HepG2 (cell line): ENCODE results near the gene RASSF7. TPM values are rescaled to one million over a fixed set of nuclear protein-coding genes. Genes with fewer than 3 reads are reported as not detected.

ENCODE experiments used
- BHLHE40 ChIP-seq: IDR thresholded peaks from 2 replicates; pipeline ENCODE4 v1.6.1; 2011; ENCODE audit warnings: low read length, improper control_type of control experiment
- FOXJ3 ChIP-seq: sonication (generic); formaldehyde crosslinking; IDR thresholded peaks from 2 replicates; pipeline ENCODE4 v1.4.0; 2020; ENCODE audit warnings: missing genetic modification reagents, mild to moderate bottlenecking, borderline replicate concordance
- GATAD1 ChIP-seq: IDR thresholded peaks from 2 replicates; pipeline ENCODE4 v1.6.1; 2016; ENCODE audit warnings: missing genetic modification reagents, missing compliant biosample characterization
- KAT2B ChIP-seq: fragments of 150-350 bp; IDR thresholded peaks from 2 replicates; pipeline ENCODE4 v1.6.1; 2014; ENCODE audit warnings: low read depth, low read length, borderline replicate concordance
- NFE2L2 ChIP-seq: fragments of 150-350 bp; IDR thresholded peaks from 2 replicates; pipeline ENCODE4 v1.6.1; 2014; ENCODE audit warnings: low read length
- NR1H2 ChIP-seq: sonication (generic); formaldehyde crosslinking; IDR thresholded peaks from 2 replicates; pipeline ENCODE4 v1.8.1; 2022; ENCODE audit warnings: low read depth, missing genetic modification reagents, borderline replicate concordance
- RFXAP ChIP-seq: sonication (generic); formaldehyde crosslinking; IDR thresholded peaks from 2 replicates; pipeline ENCODE4 v1.4.0; 2020; ENCODE audit warnings: missing genetic modification reagents, borderline replicate concordance
- SRSF1 ChIP-seq: fragments of 200-400 bp; formaldehyde crosslinking; optimal IDR thresholded peaks from 2 replicates; pipeline ENCODE3; 2017; ENCODE audit warnings: mild to moderate bottlenecking, low read depth, low read length, moderate library complexity
- TSC22D2 ChIP-seq: sonication (generic); formaldehyde crosslinking; IDR thresholded peaks from 2 replicates; pipeline ENCODE4 v1.5.1; 2020; ENCODE audit warnings: missing genetic modification reagents, mild to moderate bottlenecking, borderline replicate concordance
- WIZ ChIP-seq: sonication (generic); formaldehyde crosslinking; IDR thresholded peaks from 2 replicates; pipeline ENCODE4 v1.5.1; 2020; ENCODE audit warnings: mild to moderate bottlenecking, missing genetic modification reagents
- ZFP1 ChIP-seq: IDR thresholded peaks from 2 replicates; pipeline ENCODE4 v1.6.1; 2016
- ZFX ChIP-seq: sonication (generic); formaldehyde crosslinking; IDR thresholded peaks from 2 replicates; pipeline ENCODE4 v1.4.0; 2020; ENCODE audit warnings: mild to moderate bottlenecking, low read depth, missing genetic modification reagents, moderate library complexity
- ZMYM2 ChIP-seq: sonication (generic); formaldehyde crosslinking; IDR thresholded peaks from 2 replicates; pipeline ENCODE4 v1.8.0; 2022; ENCODE audit warnings: mild to moderate bottlenecking, missing genetic modification reagents
- ZNF138 ChIP-seq: sonication (generic); formaldehyde crosslinking; IDR thresholded peaks from 2 replicates; pipeline ENCODE4 v1.5.0; 2020; ENCODE audit warnings: mild to moderate bottlenecking, low read depth, missing genetic modification reagents
- ZNF230 ChIP-seq: sonication (generic); formaldehyde crosslinking; IDR thresholded peaks from 2 replicates; pipeline ENCODE4 v1.4.0; 2020; ENCODE audit warnings: mild to moderate bottlenecking, missing genetic modification reagents
- ZNF33A ChIP-seq: sonication (generic); formaldehyde crosslinking; IDR thresholded peaks from 2 replicates; pipeline ENCODE4 v1.5.1; 2020; ENCODE audit warnings: missing genetic modification reagents, mild to moderate bottlenecking, moderate library complexity, borderline replicate concordance
- ZNF446 ChIP-seq: sonication (generic); formaldehyde crosslinking; IDR thresholded peaks from 2 replicates; pipeline ENCODE4 v1.5.0; 2020; ENCODE audit warnings: mild to moderate bottlenecking, missing genetic modification reagents
- ZNF501 ChIP-seq: sonication (generic); formaldehyde crosslinking; IDR thresholded peaks from 2 replicates; pipeline ENCODE4 v1.5.1; 2020; ENCODE audit warnings: mild to moderate bottlenecking, moderate library complexity, missing genetic modification reagents
- ZNF572 ChIP-seq: sonication (generic); formaldehyde crosslinking; IDR thresholded peaks from 2 replicates; pipeline ENCODE4 v1.5.1; 2020; ENCODE audit warnings: mild to moderate bottlenecking, missing genetic modification reagents
- polyA plus RNA-seq, 8 experiments: library from polyadenylated mRNA; depleted of rRNA in 3 of 8; stranded (reverse) in 7 of 8; unstranded in 1 of 8; fragments of >200 nt; fragmentation: Illumina TruSeq in 4 of 8; extraction: Trizol in 4 of 8; gene quantifications; 2 replicates each; pipeline versions ENCODE4 v1.2.1 to v1.2.3, GENCODE V29; 2011 to 2016; ENCODE audit warnings: low read depth in 4 of 8, missing spikeins in 1 of 8, mixed read lengths in 1 of 8; ENCODE audit not compliant: insufficient read depth in 1 of 8
- total RNA-seq, 5 experiments: library from RNA; depleted of rRNA; stranded (reverse); fragments of >200 nt; fragmentation: Illumina TruSeq; extraction: Trizol; gene quantifications; 2 replicates each; pipeline ENCODE4 v1.2.3, GENCODE V29; 2016; ENCODE audit warnings: low read depth in 1 of 5
- TF ChIP-seq, protein P1 (sequence below), 2 experiments: sonication (generic) in 1 of 2; formaldehyde crosslinking in 1 of 2; IDR thresholded peaks; 2 replicates each; pipeline versions ENCODE4 v1.4.0 to v1.6.1; 2018 to 2020; ENCODE audit warnings: missing genetic modification reagents in 2 of 2, borderline replicate concordance in 1 of 2, low read depth in 1 of 2, mild to moderate bottlenecking in 1 of 2, missing biosample characterization in 1 of 2
- TF ChIP-seq, protein P2 (sequence below): sonication (generic); formaldehyde crosslinking; IDR thresholded peaks from 2 replicates; pipeline ENCODE4 v1.8.1; 2023; ENCODE audit warnings: mild to moderate bottlenecking, missing genetic modification reagents
- TF ChIP-seq, protein P3 (sequence below): IDR thresholded peaks from 2 replicates; pipeline ENCODE4 v1.6.1; 2012; ENCODE audit warnings: inconsistent platforms
- TF ChIP-seq, protein P4 (sequence below): conservative IDR thresholded peaks from 2 replicates; pipeline ENCODE4 v1.6.1; 2018; ENCODE audit warnings: missing genetic modification reagents
- TF ChIP-seq, protein P5 (sequence below): sonication (generic); formaldehyde crosslinking; conservative IDR thresholded peaks from 2 replicates; pipeline ENCODE4 v1.4.0; 2020; ENCODE audit warnings: missing genetic modification reagents

RASSF7 gene
- total and polyA plus RNA-seq, 2 of the 13 experiments (the other 11 are each of a cell fraction or from before 2014, with no cell fraction given), result 20.2 to 28.6 TPM

DNA sequence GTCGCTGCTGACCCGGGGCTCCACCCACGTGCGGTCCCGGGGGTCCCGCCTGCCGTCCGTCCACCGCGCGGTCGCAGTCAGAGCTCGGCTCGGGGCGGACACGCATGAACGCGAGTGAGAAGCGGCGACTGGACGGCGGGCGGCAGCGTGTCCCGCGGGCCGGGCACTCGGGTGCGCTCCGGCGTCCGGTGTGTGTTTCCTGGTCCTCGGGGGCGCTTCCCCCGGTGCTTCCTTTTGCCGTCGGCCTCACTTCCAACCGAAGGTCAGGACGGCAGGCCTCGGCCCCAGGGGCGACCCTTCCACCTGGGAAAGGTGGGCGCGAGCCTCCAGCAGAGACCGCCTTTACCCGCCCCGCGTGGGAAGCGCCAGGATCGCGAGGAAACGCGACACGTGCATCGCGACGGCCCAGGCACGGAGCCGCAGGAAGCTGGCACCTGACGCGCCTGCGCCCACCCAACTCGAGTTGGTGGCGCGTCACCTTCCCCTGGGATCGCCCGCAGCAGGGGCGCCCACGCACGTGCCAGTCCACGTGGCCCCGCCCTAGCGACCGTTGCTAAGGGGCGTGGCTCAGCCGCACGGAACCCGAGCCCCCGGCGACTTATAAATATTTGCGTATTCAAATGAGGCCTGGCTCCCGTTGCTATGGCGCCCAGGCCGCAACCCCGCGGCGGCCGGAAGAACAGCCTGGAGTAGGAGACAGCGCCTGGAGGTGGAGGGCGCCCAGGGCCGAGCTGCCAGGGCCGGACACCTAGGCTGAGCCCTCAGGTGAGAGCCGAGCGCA, 23.7 kb upstream of the RASSF7 start, which contains the start of gene LRRC56 (continued):
- TF ChIP-seq ZMYM2 (no peak), ZNF446 (CRISPR knock-in tag) (no peak), GATAD1 (CRISPR knock-in tag) (no peak; the same call in 1 of the 2 replicates), ZFX (CRISPR knock-in tag) (peak; percentile 37; the same call in 1 of the 2 replicates), NR1H2 (CRISPR knock-in tag) (no peak), ZNF501 (CRISPR knock-in tag) (peak; percentile 76), BHLHE40 (peak; percentile 96), RFXAP (CRISPR knock-in tag) (no peak; the same call in 1 of the 2 replicates), ZNF138 (0 out of 2 replicates have a peak, but pooled peaks have one; percentile 40), ZNF230 (CRISPR knock-in tag) (no peak), KAT2B (no peak), SRSF1 (peak; percentile 42), TSC22D2 (CRISPR knock-in tag) (no peak), WIZ (CRISPR knock-in tag) (no peak), ZFP1 (CRISPR knock-in tag) (peak; percentile 23; the same call in 1 of the 2 replicates), NFE2L2 (no peak), ZNF33A (no peak), FOXJ3 (no peak), ZNF572 (CRISPR knock-in tag) (0 out of 2 replicates have a peak, but pooled peaks have one; percentile 65)
- TF ChIP-seq, protein P1, sequence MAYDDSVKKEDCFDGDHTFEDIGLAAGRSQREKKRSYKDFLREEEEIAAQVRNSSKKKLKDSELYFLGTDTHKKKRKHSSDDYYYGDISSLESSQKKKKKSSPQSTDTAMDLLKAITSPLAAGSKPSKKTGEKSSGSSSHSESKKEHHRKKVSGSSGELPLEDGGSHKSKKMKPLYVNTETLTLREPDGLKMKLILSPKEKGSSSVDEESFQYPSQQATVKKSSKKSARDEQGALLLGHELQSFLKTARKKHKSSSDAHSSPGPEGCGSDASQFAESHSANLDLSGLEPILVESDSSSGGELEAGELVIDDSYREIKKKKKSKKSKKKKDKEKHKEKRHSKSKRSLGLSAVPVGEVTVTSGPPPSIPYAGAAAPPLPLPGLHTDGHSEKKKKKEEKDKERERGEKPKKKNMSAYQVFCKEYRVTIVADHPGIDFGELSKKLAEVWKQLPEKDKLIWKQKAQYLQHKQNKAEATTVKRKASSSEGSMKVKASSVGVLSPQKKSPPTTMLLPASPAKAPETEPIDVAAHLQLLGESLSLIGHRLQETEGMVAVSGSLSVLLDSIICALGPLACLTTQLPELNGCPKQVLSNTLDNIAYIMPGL (CRISPR knock-in tag; IDR thresholded peaks at IDR 0.05; ENCODE audit: borderline replicate concordance in 1 of 2, low read depth in 1 of 2), result peak in 1 of 2 experiments; percentile 20; a peak in 1 of 4 replicates
- TF ChIP-seq, protein P2, sequence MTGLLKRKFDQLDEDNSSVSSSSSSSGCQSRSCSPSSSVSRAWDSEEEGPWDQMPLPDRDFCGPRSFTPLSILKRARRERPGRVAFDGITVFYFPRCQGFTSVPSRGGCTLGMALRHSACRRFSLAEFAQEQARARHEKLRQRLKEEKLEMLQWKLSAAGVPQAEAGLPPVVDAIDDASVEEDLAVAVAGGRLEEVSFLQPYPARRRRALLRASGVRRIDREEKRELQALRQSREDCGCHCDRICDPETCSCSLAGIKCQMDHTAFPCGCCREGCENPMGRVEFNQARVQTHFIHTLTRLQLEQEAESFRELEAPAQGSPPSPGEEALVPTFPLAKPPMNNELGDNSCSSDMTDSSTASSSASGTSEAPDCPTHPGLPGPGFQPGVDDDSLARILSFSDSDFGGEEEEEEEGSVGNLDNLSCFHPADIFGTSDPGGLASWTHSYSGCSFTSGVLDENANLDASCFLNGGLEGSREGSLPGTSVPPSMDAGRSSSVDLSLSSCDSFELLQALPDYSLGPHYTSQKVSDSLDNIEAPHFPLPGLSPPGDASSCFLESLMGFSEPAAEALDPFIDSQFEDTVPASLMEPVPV (CRISPR knock-in tag), result peak; percentile 68; the same call in 1 of the 2 replicates
- TF ChIP-seq, protein P3, sequence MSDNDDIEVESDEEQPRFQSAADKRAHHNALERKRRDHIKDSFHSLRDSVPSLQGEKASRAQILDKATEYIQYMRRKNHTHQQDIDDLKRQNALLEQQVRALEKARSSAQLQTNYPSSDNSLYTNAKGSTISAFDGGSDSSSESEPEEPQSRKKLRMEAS, result peak; percentile 79
- TF ChIP-seq, protein P4, sequence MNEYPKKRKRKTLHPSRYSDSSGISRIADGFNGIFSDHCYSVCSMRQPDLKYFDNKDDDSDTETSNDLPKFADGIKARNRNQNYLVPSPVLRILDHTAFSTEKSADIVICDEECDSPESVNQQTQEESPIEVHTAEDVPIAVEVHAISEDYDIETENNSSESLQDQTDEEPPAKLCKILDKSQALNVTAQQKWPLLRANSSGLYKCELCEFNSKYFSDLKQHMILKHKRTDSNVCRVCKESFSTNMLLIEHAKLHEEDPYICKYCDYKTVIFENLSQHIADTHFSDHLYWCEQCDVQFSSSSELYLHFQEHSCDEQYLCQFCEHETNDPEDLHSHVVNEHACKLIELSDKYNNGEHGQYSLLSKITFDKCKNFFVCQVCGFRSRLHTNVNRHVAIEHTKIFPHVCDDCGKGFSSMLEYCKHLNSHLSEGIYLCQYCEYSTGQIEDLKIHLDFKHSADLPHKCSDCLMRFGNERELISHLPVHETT (CRISPR knock-in tag), result 0 out of 2 replicates have a peak, but pooled peaks have one; percentile 18
- TF ChIP-seq, protein P5, sequence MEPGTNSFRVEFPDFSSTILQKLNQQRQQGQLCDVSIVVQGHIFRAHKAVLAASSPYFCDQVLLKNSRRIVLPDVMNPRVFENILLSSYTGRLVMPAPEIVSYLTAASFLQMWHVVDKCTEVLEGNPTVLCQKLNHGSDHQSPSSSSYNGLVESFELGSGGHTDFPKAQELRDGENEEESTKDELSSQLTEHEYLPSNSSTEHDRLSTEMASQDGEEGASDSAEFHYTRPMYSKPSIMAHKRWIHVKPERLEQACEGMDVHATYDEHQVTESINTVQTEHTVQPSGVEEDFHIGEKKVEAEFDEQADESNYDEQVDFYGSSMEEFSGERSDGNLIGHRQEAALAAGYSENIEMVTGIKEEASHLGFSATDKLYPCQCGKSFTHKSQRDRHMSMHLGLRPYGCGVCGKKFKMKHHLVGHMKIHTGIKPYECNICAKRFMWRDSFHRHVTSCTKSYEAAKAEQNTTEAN (CRISPR knock-in tag), result no peak
